ENCODE measurements around the gene FKBP5. TPM values are rescaled to one million over a fixed set of nuclear protein-coding genes. Genes with fewer than 3 reads are reported as not detected.
"Not testable (repeated sequence)": the region's sequence is repeated elsewhere in the genome, so short reads cannot be mapped to it uniquely, and the experiment has no call there.

FKBP5 gene
- total RNA-seq, 1 donor from 2014 or later = 112 TPM

GRCh38 chr6:35580836-35581235 is 107.9 kb downstream of the FKBP5 start:
- H3K36me3 ChIP-seq = peaks cover 52 to 77% of the 10 kb centered on the region in 2 donors
- H3K4me3 ChIP-seq = no peak overlapping the region
- no peaks in the 10 kb centered on the region for H3K9me3 ChIP-seq
- no peak for DNase-seq (ENCODE audit: low spot score in 2 of 2)
- H3K4me1 ChIP-seq = peaks cover 0 to 17% of the 10 kb centered on the region in 2 donors
- no peak overlapping the region for H3K27ac ChIP-seq
- no peak for TF ChIP-seq CTCF (IDR thresholded peaks at IDR 0.05)
- intact Hi-C loops (cut with DNase I) = loop anchor here (5.0 kb wide), 3 partner anchors 41 to 106 kb away; partner anchors contain the start of gene FKBP5
- no peaks in the 10 kb centered on the region for H3K27me3 ChIP-seq

GRCh38 chr6:35576682-35577081 is 112.0 kb downstream of the FKBP5 start:
- H3K4me3 ChIP-seq = no peak overlapping the region
- H3K4me1 ChIP-seq = no peaks in the 10 kb centered on the region
- intact Hi-C loops (cut with DNase I) = no loop called here
- TF ChIP-seq CTCF (IDR thresholded peaks at IDR 0.05) = no peak
- H3K27ac ChIP-seq = no peak overlapping the region
- DNase-seq (ENCODE audit: low spot score in 2 of 2) = no peak
- peaks cover 74 to 94% of the 10 kb centered on the region in 2 donors for H3K36me3 ChIP-seq
- no peaks in the 10 kb centered on the region for H3K27me3 ChIP-seq
- H3K9me3 ChIP-seq = no peaks in the 10 kb centered on the region

GRCh38 chr6:35573495-35574110 is 115.1 kb downstream of the FKBP5 start:
- DNase-seq (ENCODE audit: low spot score in 2 of 2) = no peak
- no peak for TF ChIP-seq CTCF (IDR thresholded peaks at IDR 0.05)
- Histone ChIP-seq H3K9me3 (no peaks in the 10 kb centered on the region), H3K4me3 (no peak overlapping the region), H3K36me3 (peaks cover 63 to 73% of the 10 kb centered on the region in 2 donors), H3K4me1 (no peaks in the 10 kb centered on the region), H3K27me3 (no peaks in the 10 kb centered on the region), H3K27ac (no peak overlapping the region)
- intact Hi-C loops (cut with DNase I) = no loop called here

GRCh38 chr6:35570885-35571330 is 117.8 kb downstream of the FKBP5 start:
- DNase-seq (ENCODE audit: low spot score in 2 of 2); H3K27me3 ChIP-seq; intact Hi-C loops (cut with DNase I); H3K9me3 ChIP-seq; H3K4me3 ChIP-seq; H3K27ac ChIP-seq; H3K4me1 ChIP-seq: not testable (repeated sequence)
- H3K36me3 ChIP-seq = peaks cover 37 to 46% of the 10 kb centered on the region in 2 donors

- Histone ChIP-seq H3K4me1 (no peaks in the 10 kb centered on the region), H3K27ac (no peak overlapping the region), H3K27me3 (no peaks in the 10 kb centered on the region), H3K4me3 (no peak overlapping the region), H3K36me3 (peaks cover 18 to 27% of the 10 kb centered on the region in 2 donors), H3K9me3 (no peaks in the 10 kb centered on the region)
- no peak for DNase-seq (ENCODE audit: low spot score in 2 of 2)
- TF ChIP-seq CTCF (IDR thresholded peaks at IDR 0.05) = peak in 2 of 3 experiments; percentile 14 to 24
- intact Hi-C loops (cut with DNase I) = no loop called here
Measured at GRCh38 chr6:35569011-35569461, 119.7 kb downstream of the FKBP5 start.

GRCh38 chr6:35566794-35567193 is 121.9 kb downstream of the FKBP5 start:
- Histone ChIP-seq H3K4me3 (no peak overlapping the region), H3K36me3 (peaks cover 0 to 6% of the 10 kb centered on the region in 2 donors), H3K27ac (no peak overlapping the region), H3K4me1 (no peaks in the 10 kb centered on the region), H3K9me3 (no peaks in the 10 kb centered on the region), H3K27me3 (no peaks in the 10 kb centered on the region)
- no peak for DNase-seq (ENCODE audit: low spot score in 2 of 2)
- no peak for TF ChIP-seq CTCF (IDR thresholded peaks at IDR 0.05)
- intact Hi-C loops (cut with DNase I) = no loop called here
